H1 (cell line): ENCODE results near the gene CIB4. TPM values are rescaled to one million over a fixed set of nuclear protein-coding genes. Genes with fewer than 3 reads are reported as not detected.

Source experiments
- CTCF ChIA-PET: fragments of 300-600 bp; sonication (Branson Sonifier 250); formaldehyde crosslinking; loops from one replicate; lab custom pipeline; 2021; ENCODE audit not compliant: partially characterized antibody; lab: Charles Lee
- POLR2A ChIA-PET: fragments of 300-600 bp; sonication (Branson Sonifier 250); formaldehyde crosslinking; loops from one replicate; lab custom pipeline; 2021; ENCODE audit warnings: inconsistent platforms; ENCODE audit not compliant: partially characterized antibody; lab: Charles Lee
- DNase-seq, 2 experiments: peaks; one replicate each; pipeline versions ENCODE4 v3.0.0 to v3.0.0-alpha.2; 2010 to 2022; ENCODE audit warnings: low spot score in 2 of 2, low read depth in 1 of 2, mixed read lengths in 1 of 2
- FAIRE-seq: peaks from 2 replicates; lab custom pipeline; 2011; peaks lifted over from hg19 to GRCh38; lab: Jason Lieb, UNC
- H2AFZ ChIP-seq: 2 replicates; pipeline ENCODE4 v1.8.1; 2012; ENCODE audit warnings: low read length, inconsistent platforms
- H2AK5ac ChIP-seq: 2 replicates; pipeline ENCODE4 v1.6.1; 2013; ENCODE audit warnings: low read depth, low read length
- H2BK120ac ChIP-seq: replicated peaks from 2 replicates; pipeline ENCODE3; 2013; ENCODE audit warnings: low read depth, low read length, inconsistent platforms
- H2BK12ac ChIP-seq: 2 replicates; pipeline ENCODE4 v1.6.1; 2013; ENCODE audit warnings: low read depth, low read length
- H2BK15ac ChIP-seq: 2 replicates; pipeline ENCODE4 v1.6.1; 2013; ENCODE audit warnings: low read length
- H2BK20ac ChIP-seq: 2 replicates; pipeline ENCODE4 v1.6.1; 2013; ENCODE audit warnings: low read length
- H2BK5ac ChIP-seq: 2 replicates; pipeline ENCODE4 v1.6.1; 2013; ENCODE audit warnings: low read depth, low read length
- H3K14ac ChIP-seq: 2 replicates; pipeline ENCODE4 v1.6.1; 2013; ENCODE audit warnings: inconsistent platforms; ENCODE audit not compliant: insufficient read length
- H3K18ac ChIP-seq: 2 replicates; pipeline ENCODE4 v1.6.1; 2013; ENCODE audit warnings: low read length; ENCODE audit errors: extremely low read depth
- H3K23ac ChIP-seq: 2 replicates; pipeline ENCODE4 v1.6.1; 2013; ENCODE audit warnings: inconsistent platforms; ENCODE audit not compliant: insufficient read length
- H3K23me2 ChIP-seq: 2 replicates; pipeline ENCODE4 v1.6.1; 2013; ENCODE audit warnings: low read depth, low read length
- H3K27ac ChIP-seq: 2 replicates; pipeline ENCODE4 v1.6.1; 2011; ENCODE audit warnings: low read depth, low read length, inconsistent platforms
- H3K27me3 ChIP-seq, 4 experiments: replicated peaks in 1 of 4; 1 replicate in 1 of 4; 2 replicates in 3 of 4; pipeline versions ENCODE4 v1.6.1 to v1.8.1; 2011 to 2013; ENCODE audit warnings: low read length in 3 of 4, mild to moderate bottlenecking in 3 of 4, inconsistent platforms in 2 of 4, mixed read lengths in 2 of 4, moderate library complexity in 1 of 4; ENCODE audit not compliant: control insufficient read depth in 3 of 4, insufficient read depth in 3 of 4; ENCODE audit errors: extremely low read depth in 1 of 4
- H3K36me3 ChIP-seq, 4 experiments: 2 replicates each; pipeline versions ENCODE4 v1.6.1 to v1.8.1; 2011 to 2013; ENCODE audit warnings: mild to moderate bottlenecking in 4 of 4, low read length in 3 of 4, moderate library complexity in 2 of 4, control low read depth in 1 of 4, inconsistent platforms in 1 of 4; ENCODE audit not compliant: insufficient read depth in 4 of 4, control insufficient read depth in 2 of 4
- H3K4ac ChIP-seq: replicated peaks from 2 replicates; pipeline ENCODE3; 2013; ENCODE audit warnings: low read length, low read depth, mixed read lengths, inconsistent platforms; ENCODE audit not compliant: insufficient read length
- H3K4me1 ChIP-seq, 4 experiments: replicated peaks in 1 of 4; 1 replicate in 1 of 4; 2 replicates in 3 of 4; pipeline versions ENCODE4 v1.6.1 to v1.8.1; 2011 to 2013; ENCODE audit warnings: low read length in 3 of 4, inconsistent platforms in 2 of 4, mixed read lengths in 1 of 4; ENCODE audit not compliant: insufficient read depth in 4 of 4, control insufficient read depth in 3 of 4
- H3K4me2 ChIP-seq, 2 experiments: 2 replicates each; pipeline versions ENCODE4 v1.6.1 to v1.8.1; 2011 to 2013; ENCODE audit warnings: low read depth in 2 of 2, low read length in 2 of 2, control low read depth in 1 of 2, inconsistent platforms in 1 of 2, mild to moderate bottlenecking in 1 of 2; ENCODE audit not compliant: insufficient read depth in 1 of 2
- H3K4me3 ChIP-seq, 4 experiments: fragments of 200-600, 300-600 bp in 1 of 4; sonication (generic), shearing (Covaris generic), sonication (Bioruptor Twin) in 1 of 4; 2 replicates each; pipeline versions ENCODE4 v1.5.1 to v1.8.1; 2011 to 2016; ENCODE audit warnings: low read length in 4 of 4, low read depth in 3 of 4, control low read depth in 2 of 4, inconsistent platforms in 2 of 4, mild to moderate bottlenecking in 2 of 4, mixed read lengths in 1 of 4, moderate library complexity in 1 of 4; ENCODE audit not compliant: insufficient read depth in 2 of 4; ENCODE audit errors: extremely low read depth in 1 of 4
- H3K56ac ChIP-seq: replicated peaks from 2 replicates; pipeline ENCODE3; 2013; ENCODE audit warnings: low read depth, mild to moderate bottlenecking, mixed read lengths, low read length, inconsistent platforms; ENCODE audit not compliant: insufficient read length
- H3K79me1 ChIP-seq: 2 replicates; pipeline ENCODE4 v1.6.1; 2013; ENCODE audit warnings: low read depth, low read length, control low read depth
- H3K79me2 ChIP-seq, 2 experiments: 2 replicates each; pipeline versions ENCODE4 v1.6.1 to v1.8.1; 2012 to 2013; ENCODE audit warnings: low read length in 2 of 2, mild to moderate bottlenecking in 2 of 2, inconsistent platforms in 1 of 2; ENCODE audit not compliant: insufficient read depth in 2 of 2, control insufficient read depth in 1 of 2
- H3K9ac ChIP-seq, 4 experiments: replicated peaks in 1 of 4; 1 replicate in 1 of 4; 2 replicates in 3 of 4; pipeline versions ENCODE4 v1.6.1 to v1.8.1; 2011 to 2013; ENCODE audit warnings: low read depth in 3 of 4, low read length in 3 of 4, control low read depth in 2 of 4, mild to moderate bottlenecking in 2 of 4, moderate library complexity in 2 of 4, inconsistent platforms in 1 of 4; ENCODE audit errors: extremely low read depth in 1 of 4
- H3K9me3 ChIP-seq, 2 experiments: 2 replicates each; pipeline versions ENCODE4 v1.6.1 to v1.8.1; 2012 to 2013; ENCODE audit warnings: mild to moderate bottlenecking in 2 of 2, moderate library complexity in 2 of 2, control low read depth in 1 of 2, inconsistent platforms in 1 of 2, low read depth in 1 of 2, low read length in 1 of 2, mixed read lengths in 1 of 2; ENCODE audit not compliant: insufficient read depth in 2 of 2
- H4K20me1 ChIP-seq, 2 experiments: replicated peaks in 1 of 2; 2 replicates each; pipeline versions ENCODE3 to v1.8.1; 2011 to 2013; ENCODE audit warnings: inconsistent platforms in 2 of 2, low read length in 2 of 2, mild to moderate bottlenecking in 1 of 2; ENCODE audit not compliant: insufficient read depth in 2 of 2, control insufficient read depth in 1 of 2
- H4K5ac ChIP-seq: 2 replicates; pipeline ENCODE4 v1.6.1; 2013; ENCODE audit warnings: low read length, low read depth, mixed read lengths, inconsistent platforms; ENCODE audit not compliant: insufficient read length
- H4K8ac ChIP-seq: 2 replicates; pipeline ENCODE4 v1.8.0; 2013; ENCODE audit warnings: mild to moderate bottlenecking, moderate library complexity, low read length, inconsistent platforms; ENCODE audit not compliant: insufficient read depth; ENCODE audit errors: extremely low read depth
- H4K91ac ChIP-seq: replicated peaks from 2 replicates; pipeline ENCODE3; 2013; ENCODE audit warnings: low read length, mixed read lengths, inconsistent platforms; ENCODE audit not compliant: insufficient read length
- ASH2L ChIP-seq: fragments of 200-600, 300-600 bp; sonication (generic); IDR thresholded peaks from one replicate; pipeline ENCODE4 v1.7.1; 2017; ENCODE audit warnings: low read length
- BCL11A ChIP-seq, 2 experiments: IDR thresholded peaks; one replicate each; pipeline ENCODE4 v1.6.1; 2011; ENCODE audit warnings: low read depth in 2 of 2, low read length in 2 of 2, mild to moderate bottlenecking in 2 of 2
- CHD1 ChIP-seq: IDR thresholded peaks from 2 replicates; pipeline ENCODE4 v1.6.1; 2012; ENCODE audit warnings: low read depth, low read length, improper control_type of control experiment
- JUN ChIP-seq: IDR thresholded peaks from 2 replicates; pipeline ENCODE4 v1.6.1; 2011; ENCODE audit warnings: low read depth, mild to moderate bottlenecking, improper control_type of control experiment, low read length
- PHF8 ChIP-seq: fragments of 200-600 bp; sonication (generic); conservative IDR thresholded peaks from 2 replicates; pipeline ENCODE4 v1.7.1; 2012; ENCODE audit warnings: low read depth, mild to moderate bottlenecking, inconsistent platforms, low read length, moderate library complexity
- POU5F1 ChIP-seq: IDR thresholded peaks from 2 replicates; pipeline ENCODE4 v1.6.1; 2011; ENCODE audit warnings: low read depth, mild to moderate bottlenecking, low read length, moderate library complexity
- SP1 ChIP-seq: IDR thresholded peaks from 2 replicates; pipeline ENCODE4 v1.6.1; 2011; ENCODE audit warnings: low read depth, low read length
- WGBS, 2 experiments: shearing (Covaris generic) in 1 of 2; methylation state at CpG; one replicate each; pipeline versions ENCODE4 v1.1.6 to v1.1.7; 2013 to 2015; ENCODE audit warnings: low lambda C conversion rate in 2 of 2, mixed read lengths in 2 of 2, inconsistent platforms in 1 of 2, low coverage in 1 of 2, missing lambda C conversion rate in 1 of 2; ENCODE audit not compliant: insufficient replicate concordance in 2 of 2, insufficient coverage in 1 of 2, insufficient read length in 1 of 2; ENCODE audit errors: extremely low coverage in 1 of 2, missing lambda C conversion rate in 1 of 2; 5-methylcytosine and 5-hydroxymethylcytosine counted together
- polyA plus RNA-seq, 7 experiments: library from polyadenylated mRNA; depleted of rRNA in 3 of 7; stranded (reverse) in 5 of 7; unstranded in 2 of 7; fragments of >200 nt in 5 of 7; fragments of 200-250 nt in 2 of 7; gene quantifications; 1 replicate in 5 of 7; 2 replicates in 1 of 7; 4 replicates in 1 of 7; pipeline versions ENCODE4 v1.2.1 to v1.2.3, GENCODE V29; 2011 to 2013; ENCODE audit warnings: missing spikeins in 2 of 7, mixed read lengths in 2 of 7
- total RNA-seq: library from RNA; stranded (reverse); fragmentation: NEBNext Ultra II Directional; extraction: Animal tissue kit (Norgen Biotek cat#: 25700); gene quantifications from 2 replicates; pipeline ENCODE4 v1.2.1, GENCODE V29; 2021

The CIB4 gene
- total and polyA plus RNA-seq, 2 of the 8 experiments (the other 6 are each of a cell fraction or from before 2014, with no cell fraction given) = not detected

GRCh38 chr2:26541401-26542193 is 99.6 kb downstream of the CIB4 start:
- CTCF ChIA-PET = interaction anchor here (0.7 to 7.8 kb wide), 13 partner anchors 10 to 237 kb away, joined by 3 to 91 read pairs (median 5); partner anchors contain the start of gene SLC35F6

More at GRCh38 chr2:26541401-26542193, 99.6 kb downstream of the CIB4 start:
- no peak for TF ChIP-seq ASH2L
- TF ChIP-seq PHF8 = no peak
- TF ChIP-seq CHD1 = no peak
- no peak for TF ChIP-seq BCL11A (IDR thresholded peaks at IDR 0.05; ENCODE audit: low read depth in 2 of 2, low read length in 2 of 2)
- no peak for TF ChIP-seq SP1
- no peak for TF ChIP-seq POU5F1
- TF ChIP-seq JUN = no peak
- H2BK120ac ChIP-seq = no peak overlapping the region
- H4K20me1 ChIP-seq = no peaks in the 10 kb centered on the region
- no peaks in the 10 kb centered on the region for H3K23me2 ChIP-seq
- H3K79me1 ChIP-seq = no peaks in the 10 kb centered on the region
- H3K23ac ChIP-seq = no peak overlapping the region
- no peak overlapping the region for H3K4me3 ChIP-seq
- no peak overlapping the region for H2BK20ac ChIP-seq
- no peaks in the 10 kb centered on the region for H3K79me2 ChIP-seq
- FAIRE-seq = no peak
- H3K4me2 ChIP-seq = no peak overlapping the region; a peak in 1 of 4 replicates
- H2AFZ ChIP-seq = no peak overlapping the region
- no peak overlapping the region for H2BK5ac ChIP-seq
- no peak overlapping the region for H4K5ac ChIP-seq
- no peak for DNase-seq
- H2BK15ac ChIP-seq = no peak overlapping the region
- no peaks in the 10 kb centered on the region for H3K36me3 ChIP-seq
- no peaks in the 10 kb centered on the region for H3K9me3 ChIP-seq
- no peak overlapping the region for H2AK5ac ChIP-seq
- no peaks in the 10 kb centered on the region; a peak in 1 of 7 replicates for H3K27me3 ChIP-seq
- POLR2A ChIA-PET = interaction anchor here (1.4 kb wide), 1 partner anchor 16 kb away, joined by 3 read pairs; no protein-coding TSS in a partner anchor
- H2BK12ac ChIP-seq = no peak overlapping the region
- H3K9ac ChIP-seq = no peak overlapping the region
- no peak overlapping the region for H3K14ac ChIP-seq
- H4K91ac ChIP-seq = no peak overlapping the region
- no peak overlapping the region for H3K4ac ChIP-seq
- H3K27ac ChIP-seq = no peak overlapping the region
- H3K18ac ChIP-seq = no peak overlapping the region
- no peak overlapping the region for H4K8ac ChIP-seq
- H3K56ac ChIP-seq = no peak overlapping the region
- 88% methylated on average over 6 of the region's 6 CpGs; no CpG with 5 or more reads in 1 of the 2 experiments for WGBS, 2 experiments
- H3K4me1 ChIP-seq = peaks cover 3 to 7% (median 6%) of the 10 kb centered on the region in 4 experiments
